Pancreas (tissue), 10 donors: ENCODE results near the gene FBXO47. TPM values are rescaled to one million over a fixed set of nuclear protein-coding genes. Genes with fewer than 3 reads are reported as not detected.
A peak's percentile ranks its signal among the peaks of the same experiment; 100 is the strongest.

Source experiments
- ATAC-seq, 4 donors: fragments of 200-7000 bp; cut with Tn5 transposase; one replicate each; pipeline versions ENCODE4 v1.8.0 to v1.9.1; 2020; ENCODE audit warnings: mild to moderate bottlenecking in 4 of 4, moderate library complexity in 4 of 4
- DNase-seq, 6 donors: peaks; one replicate each; pipeline ENCODE4 v3.0.0-alpha.2; 2020
- FAIRE-seq: peaks from 2 replicates; lab custom pipeline; 2012; peaks lifted over from hg19 to GRCh38; lab: Jason Lieb, UNC
- H3K27ac ChIP-seq, 4 donors: fragments of 200-600 bp; sonication (generic); 1 replicate in 3 of 4; 2 replicates in 1 of 4; pipeline versions ENCODE4 v1.5.0 to v1.8.0; 2020
- H3K27me3 ChIP-seq, 4 donors: fragments of 200-600 bp; one replicate each; pipeline ENCODE4 v1.8.0; 2021
- H3K36me3 ChIP-seq, 3 donors: fragments of 200-600 bp; sonication (generic) in 1 of 3; one replicate each; pipeline versions ENCODE4 v1.5.0 to v1.8.0; 2020 to 2021
- H3K4me1 ChIP-seq, 3 donors: fragments of 200-600 bp; one replicate each; pipeline ENCODE4 v1.8.0; 2021
- H3K4me3 ChIP-seq, 4 donors: fragments of 200-600 bp; sonication (generic) in 2 of 4; one replicate each; pipeline versions ENCODE4 v1.5.0 to v1.8.0; 2020 to 2021
- H3K9me3 ChIP-seq, 4 donors: fragments of 200-600 bp; one replicate each; pipeline ENCODE4 v1.8.0; 2021
- WGBS, 2 donors: extraction: QIAGEN DNeasy Blood & Tissue Kit; methylation state at CpG; one replicate each; pipeline ENCODE4 v1.1.7; 2013; 5-methylcytosine and 5-hydroxymethylcytosine counted together
- intact Hi-C, 3 donors: fragments of 100-400 bp; cut with DNase I; formaldehyde crosslinking; loops; one replicate each; pipeline versions ENCODE4 v1.11.1 to v1.14.2; 2022
- polyA plus RNA-seq, 2 donors: library from polyadenylated mRNA; stranded (reverse); fragments of 200-250 nt; gene quantifications; one replicate each; pipeline ENCODE4 v1.2.3, GENCODE V29; 2013
- total RNA-seq, 6 donors: library from RNA; stranded (reverse); fragmentation: NEBNext Ultra II Directional in 4 of 6; extraction: Animal tissue kit (Norgen Biotek cat#: 25700) in 4 of 6; gene quantifications; one replicate each; pipeline versions ENCODE4 v1.2.1 to v1.2.4, GENCODE V29; 2021 to 2023
- TF ChIP-seq, protein P1 (sequence below), 4 donors: fragments of 200-600 bp; sonication (generic) in 3 of 4; IDR thresholded peaks; one replicate each; pipeline versions ENCODE4 v1.5.0 to v1.8.0; 2021; ENCODE audit warnings: antibody characterized with exemption in 4 of 4
- donor health status: healthy with polysubstance abuse.
- donor health status: DM: no; HTN: no; CAD: no; lungs with moderate emphysema.
- donor health status: DM: no; HTN: no; CAD: no.
- donor health status: control.
- donor health status: control.
- donor health status: Bipolar disorder and iron deficiency.
- donor health status: DM: yes; HTN: yes; CAD: no.
- donor health status: DM: no; HTN: no; CAD: no.
- donor health status: DM: no; HTN: no; CAD: no.
- donor health status: DM: yes; HTN: yes; CAD: no.

FBXO47 gene, protein sequence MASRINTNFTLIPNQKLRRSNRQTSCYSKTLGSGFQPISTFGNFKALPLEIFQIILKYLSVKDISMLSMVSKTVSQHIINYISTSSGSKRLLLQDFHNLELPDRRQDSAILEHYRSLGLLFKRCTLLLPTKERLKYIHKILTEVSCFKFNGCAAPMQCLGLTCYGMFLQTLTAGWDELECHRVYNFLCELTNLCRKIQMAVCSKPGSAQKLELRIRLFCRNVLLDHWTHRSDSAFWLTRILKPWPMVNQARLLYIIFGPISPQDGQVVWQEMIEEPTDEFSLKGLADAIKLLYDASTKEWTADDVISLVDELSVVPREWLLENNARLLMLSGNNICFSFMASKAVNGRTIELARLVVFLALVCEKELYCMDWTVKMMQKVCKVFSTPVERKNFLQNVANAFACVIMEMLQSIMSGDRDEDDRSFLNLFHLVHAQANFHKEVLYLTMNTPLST
- total RNA-seq = under 1 TPM in 1 of 6 donors, not detected in 5; 0.06 TPM
- polyA plus RNA-seq = not detected

DNA sequence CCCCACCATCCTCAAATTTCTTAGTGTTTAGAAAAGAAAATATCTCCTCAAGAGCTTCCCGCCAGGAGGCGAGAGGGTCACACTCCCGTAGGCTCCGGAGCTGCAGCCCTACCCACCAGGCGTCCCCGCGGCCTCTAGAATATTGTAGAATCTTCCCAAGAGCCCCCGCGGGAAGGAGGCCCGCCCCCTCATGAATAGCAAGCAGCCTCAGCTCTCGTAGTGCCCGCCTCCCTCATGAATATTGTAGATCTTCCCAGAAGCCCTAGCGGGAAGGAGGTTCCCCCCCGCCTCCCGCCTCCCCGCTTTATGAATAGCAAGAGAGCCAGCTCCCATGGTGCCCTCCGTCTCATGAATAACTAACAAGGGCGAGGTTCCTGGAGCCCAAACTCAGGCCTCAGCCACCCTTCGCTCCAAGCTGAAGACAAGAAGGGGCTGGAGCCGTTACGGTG, at the start of gene FBXO47:
Gene FBXO47, minus strand, starts transcription at position 114 of the 449 bp plus-strand sequence. CDS start 4,378 bp downstream, outside the sequence.
- no peaks in the 10 kb centered on the region for H3K27me3 ChIP-seq
- ATAC-seq = peak; percentile 98 to 100 (median 99)
- peak; percentile 87 to 94 (median 92) for DNase-seq
- WGBS, 2 donors = 3 to 12% methylated on average over 21 of the region's 21 CpGs
- no peaks in the 10 kb centered on the region for H3K4me1 ChIP-seq
- H3K27ac ChIP-seq = peak within 1 kb of the TSS in 3 of 4 donors; percentile 37 to 72 (median 62)
- no peaks in the 10 kb centered on the region for H3K36me3 ChIP-seq
- FAIRE-seq = peak; percentile 9
- TF ChIP-seq, protein P1, sequence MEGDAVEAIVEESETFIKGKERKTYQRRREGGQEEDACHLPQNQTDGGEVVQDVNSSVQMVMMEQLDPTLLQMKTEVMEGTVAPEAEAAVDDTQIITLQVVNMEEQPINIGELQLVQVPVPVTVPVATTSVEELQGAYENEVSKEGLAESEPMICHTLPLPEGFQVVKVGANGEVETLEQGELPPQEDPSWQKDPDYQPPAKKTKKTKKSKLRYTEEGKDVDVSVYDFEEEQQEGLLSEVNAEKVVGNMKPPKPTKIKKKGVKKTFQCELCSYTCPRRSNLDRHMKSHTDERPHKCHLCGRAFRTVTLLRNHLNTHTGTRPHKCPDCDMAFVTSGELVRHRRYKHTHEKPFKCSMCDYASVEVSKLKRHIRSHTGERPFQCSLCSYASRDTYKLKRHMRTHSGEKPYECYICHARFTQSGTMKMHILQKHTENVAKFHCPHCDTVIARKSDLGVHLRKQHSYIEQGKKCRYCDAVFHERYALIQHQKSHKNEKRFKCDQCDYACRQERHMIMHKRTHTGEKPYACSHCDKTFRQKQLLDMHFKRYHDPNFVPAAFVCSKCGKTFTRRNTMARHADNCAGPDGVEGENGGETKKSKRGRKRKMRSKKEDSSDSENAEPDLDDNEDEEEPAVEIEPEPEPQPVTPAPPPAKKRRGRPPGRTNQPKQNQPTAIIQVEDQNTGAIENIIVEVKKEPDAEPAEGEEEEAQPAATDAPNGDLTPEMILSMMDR (IDR thresholded peaks at IDR 0.05) = no peak
- intact Hi-C loops = no loop called here
- peak within 1 kb of the TSS in 2 of 4 donors; percentile 26 to 38 for H3K4me3 ChIP-seq
- H3K9me3 ChIP-seq = no peaks in the 10 kb centered on the region

DNA sequence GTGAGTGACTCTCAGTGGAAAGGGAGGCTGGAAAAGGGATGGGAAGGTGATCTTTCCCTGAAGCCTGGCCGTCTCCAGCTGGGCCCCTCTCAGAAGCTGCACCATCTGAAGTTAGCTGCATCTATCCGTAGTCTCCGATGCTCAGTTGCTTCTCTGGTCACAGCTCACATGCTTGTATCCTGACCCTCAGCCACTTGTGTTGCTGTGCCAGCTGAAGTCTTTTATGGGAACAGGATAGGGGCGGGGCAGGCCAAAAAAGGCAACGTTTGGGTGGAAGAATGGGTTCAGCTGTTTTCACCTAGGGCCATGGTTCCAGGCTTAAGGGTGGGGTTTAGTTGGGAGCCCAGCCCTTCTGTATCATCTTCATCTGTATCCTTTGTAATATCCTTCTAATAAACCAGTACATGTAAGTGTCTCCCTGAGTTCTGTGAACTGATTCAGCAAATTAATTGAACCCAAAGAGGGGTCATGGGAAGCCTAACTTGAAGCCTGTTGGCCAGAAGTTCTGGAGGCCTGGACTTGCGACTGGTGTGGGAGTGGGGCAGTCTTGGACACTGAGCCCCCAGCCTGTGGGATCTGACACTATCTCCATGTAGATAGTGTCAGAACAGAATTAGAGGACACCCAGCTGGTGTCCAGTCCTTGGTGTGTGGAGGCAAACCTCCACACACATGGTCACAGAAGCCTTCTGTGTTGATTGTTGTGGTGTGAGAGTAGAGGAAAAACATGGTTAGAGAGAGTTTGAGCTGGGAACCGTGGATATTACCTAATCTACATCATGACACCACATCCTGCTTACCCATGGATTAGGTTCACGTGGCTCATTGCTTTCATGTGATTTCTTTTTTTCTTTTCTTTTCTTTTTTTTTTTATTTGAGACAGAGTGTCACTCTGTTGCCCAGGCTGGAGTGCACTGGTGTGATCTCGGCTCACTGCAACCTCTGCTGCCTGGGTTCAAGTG, 49.3 kb upstream of the FBXO47 start:
- no peaks in the 10 kb centered on the region for H3K4me1 ChIP-seq
- no peaks in the 10 kb centered on the region for H3K27me3 ChIP-seq
- WGBS, 2 donors = 70 to 75% methylated on average over 9 of the region's 9 CpGs
- no peaks in the 10 kb centered on the region for H3K36me3 ChIP-seq
- TF ChIP-seq, protein P1 (IDR thresholded peaks at IDR 0.05) = no peak
- intact Hi-C loops = no loop called here
- DNase-seq (no peak), ATAC-seq (peak in 1 of 4 donors; percentile 29), FAIRE-seq (no peak)
- H3K4me3 ChIP-seq = no peak overlapping the region
- H3K9me3 ChIP-seq = no peaks in the 10 kb centered on the region
- no peak overlapping the region for H3K27ac ChIP-seq

DNA sequence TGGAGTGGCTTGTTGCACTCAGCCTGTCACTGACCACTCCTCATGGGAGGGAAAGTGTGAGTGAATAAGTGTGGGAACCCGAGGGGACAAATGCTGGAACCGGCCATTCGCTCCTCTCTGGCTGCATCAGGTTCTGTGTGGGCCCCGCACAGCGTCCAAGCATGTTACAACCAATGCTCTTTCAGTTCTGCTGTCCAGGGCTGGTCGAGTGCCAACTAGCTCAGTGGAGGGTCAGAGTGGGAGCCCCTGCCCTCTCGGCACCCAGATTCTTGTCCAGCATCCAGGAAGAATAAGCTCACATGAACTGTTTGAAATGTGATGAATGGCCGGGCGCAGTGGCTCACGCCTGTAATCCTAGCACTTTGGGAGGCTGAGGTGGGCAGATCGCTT, 48.3 kb upstream of the FBXO47 start:
- Histone ChIP-seq H3K27ac (no peak overlapping the region), H3K27me3 (no peaks in the 10 kb centered on the region), H3K4me1 (no peaks in the 10 kb centered on the region), H3K9me3 (no peaks in the 10 kb centered on the region), H3K36me3 (no peaks in the 10 kb centered on the region), H3K4me3 (no peak overlapping the region)
- no peak for ATAC-seq
- TF ChIP-seq, protein P1 (IDR thresholded peaks at IDR 0.05) = no peak
- WGBS, 2 donors = 81 to 85% methylated on average over 11 of the region's 11 CpGs
- DNase-seq = no peak
- intact Hi-C loops = no loop called here
- no peak for FAIRE-seq

DNA sequence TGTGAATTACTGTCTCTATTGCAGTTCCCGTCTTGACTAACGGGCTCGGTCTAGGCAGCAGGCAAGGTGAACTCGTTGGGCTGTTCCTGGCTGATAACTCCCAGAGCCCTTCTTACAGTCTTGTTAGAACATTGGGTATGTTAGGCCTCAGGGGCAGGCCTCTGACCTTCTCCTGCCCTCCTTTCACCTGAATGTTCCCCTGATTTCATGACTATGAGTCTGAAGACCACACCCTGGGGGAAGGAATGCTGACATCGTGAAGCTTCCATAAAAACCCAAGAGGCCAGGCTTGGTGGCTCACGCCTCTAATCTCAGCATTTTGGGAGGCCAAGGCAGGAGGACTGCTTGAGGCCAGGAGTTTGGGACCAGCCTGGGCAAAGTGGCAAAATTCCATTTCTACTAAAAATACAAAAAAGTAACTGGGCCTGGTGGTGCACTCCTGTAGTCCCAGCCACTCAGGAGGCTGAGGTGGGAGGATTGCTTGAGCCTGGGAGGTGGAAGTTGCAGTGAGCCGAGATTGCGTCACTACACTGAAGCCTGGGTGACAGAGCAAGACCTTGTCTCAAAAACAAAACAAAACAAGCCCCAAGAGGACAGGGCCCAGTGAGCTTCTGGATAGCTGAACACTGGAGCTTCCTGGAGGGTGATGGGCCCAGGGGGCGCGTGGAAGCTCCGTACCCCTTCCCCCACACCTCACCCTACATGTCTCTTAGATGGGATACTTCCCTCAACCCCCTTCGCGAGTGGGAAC, 47.8 kb upstream of the FBXO47 start:
- ATAC-seq = peak in 1 of 4 donors; percentile 12
- Histone ChIP-seq H3K36me3 (no peaks in the 10 kb centered on the region), H3K4me1 (no peaks in the 10 kb centered on the region), H3K4me3 (no peak overlapping the region), H3K27ac (no peak overlapping the region), H3K9me3 (no peaks in the 10 kb centered on the region), H3K27me3 (no peaks in the 10 kb centered on the region)
- TF ChIP-seq, protein P1 (IDR thresholded peaks at IDR 0.05) = no peak
- no peak for FAIRE-seq
- WGBS, 2 donors = 81 to 83% methylated on average over 13 of the region's 13 CpGs
- no peak for DNase-seq
- intact Hi-C loops = no loop called here
